ENCODE data around the gene ZNF407.

- TF ChIP-seq, protein P1, sequence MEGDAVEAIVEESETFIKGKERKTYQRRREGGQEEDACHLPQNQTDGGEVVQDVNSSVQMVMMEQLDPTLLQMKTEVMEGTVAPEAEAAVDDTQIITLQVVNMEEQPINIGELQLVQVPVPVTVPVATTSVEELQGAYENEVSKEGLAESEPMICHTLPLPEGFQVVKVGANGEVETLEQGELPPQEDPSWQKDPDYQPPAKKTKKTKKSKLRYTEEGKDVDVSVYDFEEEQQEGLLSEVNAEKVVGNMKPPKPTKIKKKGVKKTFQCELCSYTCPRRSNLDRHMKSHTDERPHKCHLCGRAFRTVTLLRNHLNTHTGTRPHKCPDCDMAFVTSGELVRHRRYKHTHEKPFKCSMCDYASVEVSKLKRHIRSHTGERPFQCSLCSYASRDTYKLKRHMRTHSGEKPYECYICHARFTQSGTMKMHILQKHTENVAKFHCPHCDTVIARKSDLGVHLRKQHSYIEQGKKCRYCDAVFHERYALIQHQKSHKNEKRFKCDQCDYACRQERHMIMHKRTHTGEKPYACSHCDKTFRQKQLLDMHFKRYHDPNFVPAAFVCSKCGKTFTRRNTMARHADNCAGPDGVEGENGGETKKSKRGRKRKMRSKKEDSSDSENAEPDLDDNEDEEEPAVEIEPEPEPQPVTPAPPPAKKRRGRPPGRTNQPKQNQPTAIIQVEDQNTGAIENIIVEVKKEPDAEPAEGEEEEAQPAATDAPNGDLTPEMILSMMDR (IDR thresholded peaks at IDR 0.05 in 8 of 11, conservative IDR thresholded peaks at IDR 0.05 in 3 of 11), result no peak
- no peak for TF ChIP-seq POLR2AphosphoS5 (IDR thresholded peaks at IDR 0.05)
Observed at GRCh38 chr18:74775239-74775638, 177.6 kb downstream of the ZNF407 start.
